ENCODE measurements around the gene NUP188. TPM values are rescaled to one million over a fixed set of nuclear protein-coding genes. Genes with fewer than 3 reads are reported as not detected.

Gene NUP188
- polyA plus RNA-seq, 1 experiment, result 49.2 TPM

DNA sequence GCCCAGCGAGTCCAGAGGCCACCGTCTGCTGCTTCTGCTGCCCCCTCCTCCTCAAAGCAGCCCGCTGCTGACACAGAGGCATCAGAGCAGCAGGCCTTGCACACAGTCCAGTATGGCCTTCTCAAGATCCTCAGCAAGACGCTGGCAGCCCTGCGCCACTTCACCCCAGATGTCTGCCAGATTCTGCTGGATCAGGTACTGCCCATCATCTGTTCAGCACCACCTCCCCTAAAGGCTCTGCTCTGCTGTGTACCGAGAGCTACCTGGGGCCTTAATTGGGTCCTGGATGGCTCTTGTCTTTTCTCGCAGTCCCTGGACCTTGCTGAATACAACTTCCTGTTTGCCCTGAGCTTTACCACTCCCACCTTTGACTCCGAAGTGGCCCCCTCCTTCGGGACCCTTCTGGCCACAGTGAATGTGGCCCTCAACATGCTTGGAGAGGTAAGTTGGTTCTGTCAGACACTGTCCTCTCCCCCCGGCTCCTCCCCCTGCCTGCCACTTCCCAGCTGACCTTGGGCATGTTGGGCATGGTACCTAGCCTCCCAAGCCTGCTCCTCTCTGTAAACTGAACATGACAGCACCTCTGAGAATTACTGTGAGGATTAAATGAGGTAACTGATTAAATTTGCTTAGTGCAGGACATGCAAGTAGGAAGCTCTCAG is 58.0 kb downstream of the NUP188 start:
- Histone ChIP-seq H3K4me3 (ENCODE audit: low read depth, low read length) (no peak overlapping the region), H3K36me3 (ENCODE audit: control insufficient read depth, insufficient read depth, low read length) (peaks cover 29% of the 10 kb centered on the region), H3K27me3 (ENCODE audit: control insufficient read depth, insufficient read depth, low read length) (no peaks in the 10 kb centered on the region)
- POLR2A ChIA-PET, result no interaction called here
- no peak for DNase-seq (ENCODE audit: low read depth)
- CTCF ChIA-PET, result interaction anchor here (0.6 to 3.6 kb wide), 14 partner anchors 8 to 619 kb away, joined by 3 to 27 read pairs (median 4); partner anchors contain the start of gene SH3GLB2
- TF ChIP-seq, protein P1, sequence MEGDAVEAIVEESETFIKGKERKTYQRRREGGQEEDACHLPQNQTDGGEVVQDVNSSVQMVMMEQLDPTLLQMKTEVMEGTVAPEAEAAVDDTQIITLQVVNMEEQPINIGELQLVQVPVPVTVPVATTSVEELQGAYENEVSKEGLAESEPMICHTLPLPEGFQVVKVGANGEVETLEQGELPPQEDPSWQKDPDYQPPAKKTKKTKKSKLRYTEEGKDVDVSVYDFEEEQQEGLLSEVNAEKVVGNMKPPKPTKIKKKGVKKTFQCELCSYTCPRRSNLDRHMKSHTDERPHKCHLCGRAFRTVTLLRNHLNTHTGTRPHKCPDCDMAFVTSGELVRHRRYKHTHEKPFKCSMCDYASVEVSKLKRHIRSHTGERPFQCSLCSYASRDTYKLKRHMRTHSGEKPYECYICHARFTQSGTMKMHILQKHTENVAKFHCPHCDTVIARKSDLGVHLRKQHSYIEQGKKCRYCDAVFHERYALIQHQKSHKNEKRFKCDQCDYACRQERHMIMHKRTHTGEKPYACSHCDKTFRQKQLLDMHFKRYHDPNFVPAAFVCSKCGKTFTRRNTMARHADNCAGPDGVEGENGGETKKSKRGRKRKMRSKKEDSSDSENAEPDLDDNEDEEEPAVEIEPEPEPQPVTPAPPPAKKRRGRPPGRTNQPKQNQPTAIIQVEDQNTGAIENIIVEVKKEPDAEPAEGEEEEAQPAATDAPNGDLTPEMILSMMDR (IDR thresholded peaks at IDR 0.05; ENCODE audit: insufficient read depth, low read depth, low read length), result no peak

DNA sequence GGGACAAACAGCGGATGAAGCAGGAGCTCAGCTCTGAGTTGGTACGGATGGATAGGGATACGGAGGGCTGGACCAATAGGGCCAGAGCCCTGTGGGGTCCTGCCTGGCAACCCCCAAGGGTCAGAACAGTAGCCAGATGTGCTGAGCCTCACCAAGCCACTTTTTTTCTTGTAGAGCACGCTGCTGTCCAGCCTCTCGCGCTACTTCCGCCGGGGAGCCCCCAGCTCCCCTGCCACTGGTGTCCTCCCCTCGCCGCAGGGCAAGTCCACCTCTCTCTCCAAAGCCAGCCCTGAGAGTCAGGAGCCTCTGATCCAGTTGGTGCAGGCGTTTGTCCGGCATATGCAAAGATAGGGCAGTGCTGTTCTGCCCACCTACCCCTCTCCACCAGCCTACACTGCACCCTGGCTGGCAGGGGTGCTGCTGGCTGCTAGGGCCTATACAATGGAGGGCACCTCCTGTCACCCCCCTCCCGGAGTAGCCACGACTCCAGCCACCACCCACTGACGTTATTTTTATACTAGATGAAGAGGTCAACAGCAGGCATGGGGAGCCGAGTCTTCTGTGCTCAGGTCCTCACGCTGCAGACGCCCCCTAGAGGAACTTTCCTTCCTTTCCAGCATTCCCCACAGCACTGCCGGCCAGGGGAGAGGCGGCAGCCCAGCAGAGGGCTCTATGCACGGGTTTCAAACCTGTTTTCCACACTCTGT is 59.0 kb downstream of the NUP188 start:
- Histone ChIP-seq H3K36me3 (ENCODE audit: control insufficient read depth, insufficient read depth, low read length) (peaks cover 29% of the 10 kb centered on the region), H3K4me3 (ENCODE audit: low read depth, low read length) (no peak overlapping the region), H3K27me3 (ENCODE audit: control insufficient read depth, insufficient read depth, low read length) (no peaks in the 10 kb centered on the region)
- TF ChIP-seq, protein P1 (IDR thresholded peaks at IDR 0.05; ENCODE audit: insufficient read depth, low read depth, low read length), result peak; percentile 97
- CTCF ChIA-PET, result interaction anchor here (0.6 to 3.6 kb wide), 20 partner anchors 8 to 618 kb away, joined by 3 to 27 read pairs (median 4); partner anchors contain the start of gene SH3GLB2
- DNase-seq (ENCODE audit: low read depth), result no peak
- POLR2A ChIA-PET, result no interaction called here

DNA sequence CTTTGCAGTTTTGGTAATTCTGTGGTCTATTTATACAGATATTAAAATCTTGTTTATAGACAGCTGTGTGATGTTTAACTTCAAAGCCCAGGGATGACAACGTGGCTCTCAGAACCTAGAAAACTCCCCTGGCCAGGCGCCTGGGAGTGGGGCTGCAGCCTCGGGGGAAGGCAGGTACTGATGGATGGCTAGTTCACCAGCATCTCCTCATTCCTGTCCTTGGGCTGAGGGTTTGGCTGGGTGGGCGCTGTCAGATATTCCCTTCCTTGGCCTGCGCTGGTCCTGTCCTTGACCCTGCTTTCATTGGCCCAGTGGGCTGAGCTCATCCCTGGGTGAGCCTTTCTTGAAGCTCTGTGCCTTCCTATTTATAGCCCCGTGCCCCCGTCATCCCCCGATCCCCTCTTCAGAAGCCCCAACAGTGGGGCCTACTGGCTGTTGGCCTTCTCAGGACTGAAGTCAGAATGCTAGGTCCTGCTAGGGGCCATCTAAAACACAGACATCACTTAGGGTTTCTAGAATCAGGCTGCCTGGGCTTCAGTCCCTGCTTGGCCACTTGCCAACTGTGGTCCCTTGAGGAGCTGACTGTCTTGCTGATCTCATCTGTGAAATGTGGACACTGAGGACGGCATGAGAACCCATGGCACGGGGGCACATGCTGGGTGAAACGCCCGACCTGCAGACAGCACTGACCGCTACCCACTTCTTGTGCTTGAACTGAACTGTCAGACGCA is 59.7 kb downstream of the NUP188 start:
- ChIA-PET CTCF (interaction anchor here (0.6 to 3.6 kb wide), 16 partner anchors 8 to 1193 kb away, joined by 3 to 27 read pairs (median 4); partner anchors contain the start of gene SH3GLB2), POLR2A (no interaction called here)
- no peaks in the 10 kb centered on the region for H3K27me3 ChIP-seq (ENCODE audit: control insufficient read depth, insufficient read depth, low read length)
- DNase-seq (ENCODE audit: low read depth), result no peak
- H3K4me3 ChIP-seq (ENCODE audit: low read depth, low read length), result no peak overlapping the region
- TF ChIP-seq, protein P1 (IDR thresholded peaks at IDR 0.05; ENCODE audit: insufficient read depth, low read depth, low read length), result no peak
- H3K36me3 ChIP-seq (ENCODE audit: control insufficient read depth, insufficient read depth, low read length), result peaks cover 24% of the 10 kb centered on the region

DNA sequence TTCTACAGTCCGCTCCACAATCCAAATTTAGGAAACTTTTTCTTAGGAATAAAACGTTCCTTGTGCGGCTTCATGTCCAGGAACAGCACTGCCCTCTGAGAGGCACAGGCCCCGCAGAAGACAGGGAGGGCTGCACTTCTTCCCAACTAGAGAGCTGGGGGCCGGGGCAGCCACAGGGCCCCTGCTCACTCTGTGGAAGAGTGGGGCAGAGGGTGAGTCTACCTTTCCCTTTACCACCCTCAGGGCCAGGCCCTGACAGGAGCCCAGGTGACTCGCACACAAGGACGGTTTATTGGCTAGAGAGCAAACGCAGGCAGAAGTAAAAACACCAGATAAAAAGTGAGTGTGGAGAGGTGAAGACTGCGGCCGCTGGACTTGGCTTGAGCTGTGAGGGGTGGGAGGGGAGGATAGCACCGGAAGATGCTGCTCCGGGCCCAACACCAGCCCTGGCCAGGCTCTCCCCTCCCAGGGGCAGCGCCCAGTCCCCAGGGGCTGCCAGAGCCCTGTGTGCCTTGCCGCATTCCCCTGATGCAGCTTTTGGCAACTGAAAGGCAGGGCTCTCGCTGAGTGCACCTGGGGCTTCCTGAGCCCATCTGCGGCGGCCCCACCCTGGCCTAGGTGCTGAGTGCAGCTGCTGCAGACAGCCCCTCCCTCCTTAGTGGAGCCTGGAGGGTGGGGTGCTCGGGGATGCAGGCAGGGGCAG is 60.4 kb downstream of the NUP188 start:
- Histone ChIP-seq H3K36me3 (ENCODE audit: control insufficient read depth, insufficient read depth, low read length) (peaks cover 26% of the 10 kb centered on the region), H3K27me3 (ENCODE audit: control insufficient read depth, insufficient read depth, low read length) (no peaks in the 10 kb centered on the region), H3K4me3 (ENCODE audit: low read depth, low read length) (no peak overlapping the region)
- TF ChIP-seq, protein P1 (IDR thresholded peaks at IDR 0.05; ENCODE audit: insufficient read depth, low read depth, low read length), result no peak
- DNase-seq (ENCODE audit: low read depth), result no peak
- ChIA-PET POLR2A (no interaction called here), CTCF (interaction anchor here (0.8 to 3.6 kb wide), 10 partner anchors 7 to 146 kb away, joined by 3 to 27 read pairs (median 6); partner anchors contain the start of gene SH3GLB2)

Measured in BJ (cell line).